K562 (cell line): ENCODE data around the gene CMTM1. TPM values are rescaled to one million over a fixed set of nuclear protein-coding genes. Genes with fewer than 3 reads are reported as not detected.

Experiments
- ATAC-seq: fragments of 200-7000 bp; cut with Tn5 transposase; 3 replicates; pipeline ENCODE4 v1.9.1; 2020; ENCODE audit warnings: moderate library complexity
- BruUV-seq: library from RNA; stranded (reverse); fragments of 400-500 nt; replicated peaks from 2 replicates; lab custom pipeline; 2021; lab: Mats Ljungman, UMichigan
- CTCF ChIA-PET: fragments of 300-600 bp; formaldehyde crosslinking; extraction: SDS; loops from one replicate; lab custom pipeline; 2021; ENCODE audit warnings: low intra/inter-chr PET ratio; lab: Yijun Ruan, JAX
- POLR2A ChIA-PET: fragments of 300-600, 350-650 bp; sonication (Branson Sonifier 250); formaldehyde crosslinking; extraction: SDS; loops from one replicate; lab custom pipeline; 2021; ENCODE audit warnings: antibody characterized with exemption, inconsistent platforms; lab: Yijun Ruan, JAX
- DNase-seq, 4 experiments: peaks; one replicate each; pipeline versions ENCODE4 v3.0.0 to v3.0.0-alpha.2; 2011 to 2018; ENCODE audit warnings: low spot score in 3 of 4, mixed read lengths in 3 of 4; ENCODE audit errors: extremely low read depth in 1 of 4
- FAIRE-seq: peaks from 2 replicates; lab custom pipeline; 2011; peaks lifted over from hg19 to GRCh38; lab: Jason Lieb, UNC
- H2AFZ ChIP-seq: 2 replicates; pipeline ENCODE4 v1.6.0; 2011; ENCODE audit warnings: low read depth, low read length, control low read depth, inconsistent platforms
- H3K27ac ChIP-seq: fragments of 200-600 bp; 3 replicates; pipeline ENCODE4 v1.8.0; 2011; ENCODE audit warnings: low read depth, mild to moderate bottlenecking, control low read depth, inconsistent platforms, low read length, moderate library complexity, mixed read lengths; ENCODE audit errors: extremely low read depth
- H3K27me3 ChIP-seq, 2 experiments: fragments of 300-600 bp in 1 of 2; 2 replicates in 1 of 2; 3 replicates in 1 of 2; pipeline versions ENCODE4 v1.6.0 to v1.8.0; 2011; ENCODE audit warnings: inconsistent platforms in 2 of 2, low read length in 2 of 2, mild to moderate bottlenecking in 1 of 2, mixed read lengths in 1 of 2, moderate library complexity in 1 of 2; ENCODE audit not compliant: control insufficient read depth in 2 of 2, insufficient read depth in 2 of 2
- H3K36me3 ChIP-seq: fragments of 300-600 bp; 3 replicates; pipeline ENCODE4 v1.8.0; 2011; ENCODE audit warnings: mild to moderate bottlenecking, low read length, inconsistent platforms; ENCODE audit not compliant: control insufficient read depth, insufficient read depth
- H3K4me1 ChIP-seq, 2 experiments: fragments of 200-600 bp in 1 of 2; replicated peaks in 1 of 2; 2 replicates in 1 of 2; 3 replicates in 1 of 2; pipeline versions ENCODE4 v1.5.1 to v1.8.0; 2011; ENCODE audit warnings: inconsistent platforms in 2 of 2, low read length in 2 of 2, mild to moderate bottlenecking in 1 of 2, mixed read lengths in 1 of 2, moderate library complexity in 1 of 2; ENCODE audit not compliant: control insufficient read depth in 2 of 2, insufficient read depth in 2 of 2
- H3K4me2 ChIP-seq: 2 replicates; pipeline ENCODE4 v1.6.1; 2011; ENCODE audit warnings: low read length, control low read depth, inconsistent platforms, mixed read lengths; ENCODE audit not compliant: insufficient read depth
- H3K4me3 ChIP-seq: fragments of 200-600 bp; sonication (generic), shearing (Covaris generic); 2 replicates; pipeline ENCODE4 v1.5.1; 2016; ENCODE audit warnings: control low read depth, inconsistent platforms
- H3K79me2 ChIP-seq: fragments of 200-600 bp; 3 replicates; pipeline ENCODE4 v1.8.0; 2011; ENCODE audit warnings: low read length, inconsistent platforms; ENCODE audit not compliant: control insufficient read depth, insufficient read depth
- H3K9ac ChIP-seq, 2 experiments: 2 replicates each; pipeline versions ENCODE4 v1.6.0 to v1.6.1; 2011; ENCODE audit warnings: low read depth in 2 of 2, low read length in 2 of 2, control low read depth in 1 of 2, inconsistent platforms in 1 of 2, mild to moderate bottlenecking in 1 of 2, mixed read lengths in 1 of 2; ENCODE audit not compliant: insufficient read depth in 1 of 2
- H3K9me1 ChIP-seq: one replicate; pipeline ENCODE4 v1.6.0; 2011; ENCODE audit warnings: inconsistent platforms, mild to moderate bottlenecking, low read length, moderate library complexity; ENCODE audit not compliant: control insufficient read depth, insufficient read depth
- H3K9me3 ChIP-seq: replicated peaks from 2 replicates; pipeline ENCODE4 v1.5.1; 2011; ENCODE audit warnings: low read depth, low read length, inconsistent platforms; ENCODE audit not compliant: control insufficient read depth, insufficient read depth
- H4K20me1 ChIP-seq: replicated peaks from 2 replicates; pipeline ENCODE4 v1.6.1; 2011; ENCODE audit warnings: low read length, inconsistent platforms, mixed read lengths; ENCODE audit not compliant: control insufficient read depth, insufficient read depth
- KLF16 ChIP-seq: IDR thresholded peaks from 2 replicates; pipeline ENCODE4 v1.6.1; 2016; ENCODE audit warnings: antibody characterized with exemption
- NFE2 ChIP-seq: IDR thresholded peaks from 2 replicates; pipeline ENCODE4 v1.6.1; 2014; ENCODE audit warnings: antibody characterized with exemption, low read depth
- ZNF224 ChIP-seq: sonication (generic); formaldehyde crosslinking; IDR thresholded peaks from 2 replicates; pipeline ENCODE4 v1.8.0; 2022; ENCODE audit warnings: mild to moderate bottlenecking, missing genetic modification reagents
- ZNF511 ChIP-seq: sonication (generic); formaldehyde crosslinking; IDR thresholded peaks from 2 replicates; pipeline ENCODE4 v1.8.0; 2022; ENCODE audit warnings: mild to moderate bottlenecking, missing genetic modification reagents
- ZNF766 ChIP-seq: fragments of 200-800 bp; sonication (Bioruptor generic); conservative IDR thresholded peaks from 2 replicates; pipeline ENCODE4 v1.6.1; 2016; ENCODE audit warnings: missing genetic modification characterization, missing compliant biosample characterization
- WGBS: fragments of 100-300 bp; shearing (Covaris generic); methylation state at CpG from one replicate; pipeline ENCODE4 v1.1.6; 2016; ENCODE audit warnings: low coverage, mixed read lengths; ENCODE audit not compliant: insufficient coverage; ENCODE audit errors: missing lambda C conversion rate; 5-methylcytosine and 5-hydroxymethylcytosine counted together
- in situ Hi-C: fragments of 300-500 bp; cut with MboI; formaldehyde crosslinking; loops from 4 replicates; pipeline ENCODE4 v1.15.0; 2018; ENCODE audit warnings: inconsistent platforms, mixed read lengths
- intact Hi-C: fragments of 100-400 bp; cut with micrococcal nuclease; formaldehyde crosslinking; loops from 2 replicates; pipeline ENCODE4 v1.14.2; 2022
- polyA plus RNA-seq, 8 experiments: library from polyadenylated mRNA; depleted of rRNA in 4 of 8; stranded (reverse) in 5 of 8; unstranded in 3 of 8; fragments of >200 nt; fragmentation: Nextera tagmentation in 2 of 8; fragmentation: Illumina TruSeq in 1 of 8; extraction: Ambion mirVana in 2 of 8; extraction: Trizol in 1 of 8; gene quantifications; 2 replicates each; pipeline versions ENCODE4 v1.2.1 to v1.2.3, GENCODE V29; 2011 to 2014; ENCODE audit warnings: inconsistent platforms in 1 of 8, missing spikeins in 1 of 8
- total RNA-seq, 7 experiments: library from RNA; depleted of rRNA in 6 of 7; stranded (reverse); fragments of >200 nt in 6 of 7; fragmentation: Illumina TruSeq in 2 of 7; extraction: Trizol in 2 of 7; gene quantifications; 2 replicates each; pipeline versions ENCODE4 v1.2.1 to v1.2.3, GENCODE V29; 2011 to 2021; ENCODE audit warnings: low replicate concordance in 1 of 7

Gene CMTM1
- total and polyA plus RNA-seq, 9 of the 15 experiments (the other 6 are each of a cell fraction or from before 2014, with no cell fraction given), result 0.25 to 2.6 (median 1.1) TPM; not detected in 2

- TF ChIP-seq ZNF511 (CRISPR knock-in tag) (no peak), ZNF224 (CRISPR knock-in tag) (no peak)
- TF ChIP-seq, all 486 proteins: peak for 2
Observed at GRCh38 chr16:66539623-66540469, 26.4 kb upstream of the CMTM1 start (continued).

- 76% methylated on average over 17 of the region's 18 CpGs for WGBS
- DNase-seq (no peak), ATAC-seq (no peak), FAIRE-seq (no peak)
- no TSS peak for BruUV-seq
- H3K9me1 ChIP-seq, result no peaks in the 10 kb centered on the region
- no peak overlapping the region for H3K4me2 ChIP-seq
- H3K27me3 ChIP-seq, result no peaks in the 10 kb centered on the region
- no peak overlapping the region for H2AFZ ChIP-seq
- H3K4me3 ChIP-seq, result no peak overlapping the region
- peaks cover 3% of the 10 kb centered on the region; the same call in 1 of the 3 replicates for H3K36me3 ChIP-seq
- H4K20me1 ChIP-seq, result no peaks in the 10 kb centered on the region
- no peaks in the 10 kb centered on the region for H3K79me2 ChIP-seq
- no peaks in the 10 kb centered on the region for H3K4me1 ChIP-seq
- POLR2A ChIA-PET, result interaction anchor here (0.6 to 2.5 kb wide), 2 partner anchors 10 to 20 kb away, joined by 3 to 16 read pairs; partner anchors contain the start of gene CKLF
- TF ChIP-seq KLF16 (no peak), ZNF766 (no peak), NFE2 (no peak)
- in situ Hi-C loops, result no loop called here
- no peak overlapping the region for H3K27ac ChIP-seq
- no peak overlapping the region for H3K9ac ChIP-seq
- H3K9me3 ChIP-seq, result no peaks in the 10 kb centered on the region
- intact Hi-C loops, result no loop called here
- CTCF ChIA-PET, result no interaction called here
Observed at GRCh38 chr16:66541388-66542355, 24.6 kb upstream of the CMTM1 start.
